Measurements from ENCODE around the gene L1TD1.
"Not testable (repeated sequence)": the region's sequence is repeated elsewhere in the genome, so short reads cannot be mapped to it uniquely, and the experiment has no call there.

Gene L1TD1

GRCh38 chr1:62208087-62208486, 13.4 kb downstream of the L1TD1 start:
- DNase-seq: no peak

- DNase-seq: no peak
Measured at GRCh38 chr1:62208970-62209369, 14.3 kb downstream of the L1TD1 start.

- DNase-seq: no peak
Measured at GRCh38 chr1:62209931-62210595, 15.4 kb downstream of the L1TD1 start.

- no peak for DNase-seq
Measured at GRCh38 chr1:62210960-62211359, 16.3 kb downstream of the L1TD1 start.

- DNase-seq: no peak
Measured at GRCh38 chr1:62212411-62212810, 17.8 kb downstream of the L1TD1 start.

DNA sequence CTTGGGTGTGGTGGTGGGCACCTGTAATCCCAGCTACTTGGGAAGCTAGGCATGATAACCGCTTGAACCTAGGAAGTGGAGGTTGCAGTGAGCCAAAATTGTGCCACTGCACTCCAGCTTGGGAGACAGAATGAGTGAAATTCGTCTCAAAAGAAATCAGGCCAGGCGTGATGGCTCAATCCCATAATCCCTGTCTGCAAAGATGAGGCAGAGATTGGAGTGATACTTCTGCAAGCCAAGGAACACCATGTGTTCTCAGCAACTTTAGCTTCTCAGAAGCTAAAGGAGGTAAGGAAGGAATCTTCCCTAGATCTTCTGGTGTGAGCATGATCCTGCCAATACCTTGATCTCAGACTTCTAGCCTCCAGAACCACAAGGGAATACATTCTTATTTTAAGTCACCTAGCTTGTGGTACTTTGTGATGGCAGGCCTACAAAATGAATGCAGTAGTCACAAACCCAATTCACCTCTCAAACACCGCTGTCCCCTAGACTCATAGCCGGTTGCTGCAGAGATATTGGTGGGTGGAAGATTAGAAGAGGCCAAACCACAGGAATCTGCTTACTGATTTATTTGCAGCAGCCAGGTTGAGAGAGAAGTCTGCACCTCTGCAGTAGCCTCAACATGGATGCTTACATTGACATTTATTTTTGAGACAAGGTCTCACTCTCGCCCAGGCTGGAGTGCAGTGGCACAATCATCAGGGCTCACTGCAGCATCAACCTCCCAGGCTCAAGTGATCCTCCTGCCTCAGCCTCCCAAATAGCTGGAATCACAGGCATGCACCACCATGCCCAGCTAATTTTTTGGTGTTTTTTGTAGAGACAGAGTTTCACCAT, 18.6 kb downstream of the L1TD1 start:
- DNase-seq: no peak

DNA sequence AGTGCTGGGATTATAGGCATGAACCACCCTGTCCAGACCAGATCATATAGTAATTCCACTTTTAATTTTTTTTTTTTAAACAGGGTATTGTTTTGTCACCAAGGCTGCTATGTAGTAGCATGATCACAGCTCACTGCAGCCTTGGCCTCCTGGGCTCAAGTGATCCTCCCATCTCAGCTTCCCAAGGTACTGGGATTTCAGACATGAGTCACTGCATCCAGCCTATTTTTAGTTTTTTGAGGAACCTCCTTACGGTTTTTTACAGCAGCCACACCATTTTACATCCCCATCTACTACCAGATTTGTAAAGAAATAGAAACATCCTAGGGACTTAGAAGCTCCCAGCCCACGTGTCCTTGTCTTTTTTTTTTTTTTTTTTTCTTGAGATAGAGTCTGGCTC, 24.0 kb downstream of the L1TD1 start:
- DNase-seq: no peak

GRCh38 chr1:62220456-62220855, 25.8 kb downstream of the L1TD1 start:
- DNase-seq: not testable (repeated sequence)

GRCh38 chr1:62221171-62221570, 26.5 kb downstream of the L1TD1 start:
- DNase-seq: no peak

DNA sequence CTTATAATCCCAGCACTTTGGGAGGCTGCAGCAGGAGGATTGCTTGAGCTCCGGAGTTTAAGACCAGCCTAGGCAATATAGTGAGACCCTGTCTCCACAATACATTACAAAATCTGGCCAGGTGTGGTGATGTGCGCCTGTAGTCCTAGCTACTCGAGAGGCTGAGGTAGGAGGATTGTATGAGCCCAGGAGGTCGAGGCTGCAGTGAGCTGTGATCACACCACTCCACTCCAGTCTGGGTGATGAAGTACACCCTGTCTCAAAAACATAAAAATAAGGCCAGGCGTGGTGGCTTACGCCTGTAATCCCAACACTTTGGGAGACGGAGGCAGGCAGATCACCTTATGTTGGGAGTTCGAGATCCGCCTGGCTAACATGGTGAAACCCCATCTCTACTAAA, 27.7 kb downstream of the L1TD1 start:
- DNase-seq: no peak

DNA sequence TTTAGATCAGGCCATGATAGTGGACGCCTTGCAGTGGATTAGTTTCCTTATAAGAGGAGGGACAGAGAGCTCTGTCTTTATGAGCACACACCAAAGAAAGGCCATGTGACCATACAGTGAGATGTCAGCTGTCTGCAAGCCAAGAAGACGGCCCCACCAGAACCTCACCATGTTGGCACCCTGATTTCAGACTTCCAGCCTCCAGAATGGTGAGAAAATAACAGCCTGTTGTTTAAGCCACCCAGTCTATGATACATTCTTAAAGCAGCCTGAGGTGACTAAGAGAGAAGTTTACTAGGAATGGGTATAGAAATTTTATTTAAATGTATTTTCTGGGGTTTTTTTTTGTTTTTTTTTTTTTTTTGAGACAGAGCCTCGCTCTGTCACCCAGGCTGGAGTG, 29.5 kb downstream of the L1TD1 start:
- DNase-seq: no peak

DNA sequence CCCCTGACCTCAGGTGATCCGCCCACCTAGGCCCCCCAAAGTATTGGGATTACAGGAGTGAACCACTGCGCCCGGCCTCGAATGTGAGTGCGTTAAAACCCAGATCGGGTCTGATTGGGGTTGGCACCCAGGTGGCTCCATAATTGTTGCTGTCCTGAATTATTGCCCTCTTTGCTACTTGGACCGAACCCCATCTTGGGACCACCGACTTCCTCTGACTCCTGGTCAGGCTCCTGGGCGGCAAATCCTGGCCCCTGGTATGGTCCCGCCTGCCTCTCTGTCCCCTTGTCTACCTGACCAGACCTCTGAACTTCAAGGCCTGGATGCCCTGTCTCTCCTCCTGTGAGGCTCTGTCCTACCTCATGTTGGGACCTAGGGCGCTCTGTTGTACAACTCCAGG, 32.8 kb downstream of the L1TD1 start:
- no peak for DNase-seq

- DNase-seq: no peak
Measured at GRCh38 chr1:62228136-62228882, 33.7 kb downstream of the L1TD1 start.

- no peak for DNase-seq
Measured at GRCh38 chr1:62228883-62229187, 34.2 kb downstream of the L1TD1 start.

GRCh38 chr1:62229468-62229867, 34.8 kb downstream of the L1TD1 start:
- DNase-seq: no peak

GRCh38 chr1:62229932-62230331, 35.3 kb downstream of the L1TD1 start:
- no peak for DNase-seq

GRCh38 chr1:62230718-62231117, 36.1 kb downstream of the L1TD1 start:
- DNase-seq: no peak

GRCh38 chr1:62232871-62233278, 38.2 kb downstream of the L1TD1 start:
- no peak for DNase-seq

DNA sequence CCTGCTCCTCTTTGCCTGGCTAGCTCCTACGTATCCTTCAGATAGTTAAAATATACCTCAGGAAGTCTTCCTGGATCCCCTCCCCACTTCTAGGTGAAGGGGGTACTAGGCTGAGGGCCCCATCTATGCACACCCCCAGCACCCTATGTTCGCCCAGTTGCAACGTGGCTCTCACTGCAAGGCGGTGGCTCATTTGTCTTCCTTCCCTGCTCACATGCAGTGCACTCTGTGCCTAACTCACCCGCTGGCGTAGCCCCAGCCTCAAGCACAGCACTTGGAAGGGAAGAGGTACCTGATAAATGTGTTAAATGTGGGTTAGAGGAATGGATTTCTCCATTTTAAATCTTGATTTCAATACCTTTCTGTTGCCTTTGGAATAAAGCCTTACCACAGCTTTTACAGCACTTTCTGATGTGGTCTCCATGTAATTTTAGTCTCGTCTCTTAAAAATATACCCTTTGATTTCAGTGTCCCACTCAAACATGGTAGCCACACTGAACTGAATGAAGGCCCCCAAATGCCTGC, 39.3 kb downstream of the L1TD1 start:
- no peak for DNase-seq

DNA sequence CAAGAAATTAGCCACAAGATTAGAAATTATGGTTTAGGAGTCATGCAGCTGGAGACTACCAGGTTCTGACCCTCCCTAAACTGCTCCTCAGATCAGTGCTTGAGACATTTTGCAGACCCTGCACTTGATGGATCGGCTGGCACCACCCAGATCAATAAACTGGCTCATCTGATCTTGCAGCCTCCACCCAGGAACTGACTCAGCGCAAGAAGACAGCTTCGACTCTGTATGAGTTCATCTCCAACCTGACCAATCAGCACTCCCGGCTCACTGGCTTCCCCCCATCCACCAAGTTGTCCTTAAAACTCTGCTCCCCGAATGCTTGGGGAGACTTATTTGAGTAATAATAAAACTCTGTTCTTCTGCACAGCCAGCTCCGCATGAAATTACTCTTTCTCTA, 40.0 kb downstream of the L1TD1 start:
- no peak for DNase-seq

DNA sequence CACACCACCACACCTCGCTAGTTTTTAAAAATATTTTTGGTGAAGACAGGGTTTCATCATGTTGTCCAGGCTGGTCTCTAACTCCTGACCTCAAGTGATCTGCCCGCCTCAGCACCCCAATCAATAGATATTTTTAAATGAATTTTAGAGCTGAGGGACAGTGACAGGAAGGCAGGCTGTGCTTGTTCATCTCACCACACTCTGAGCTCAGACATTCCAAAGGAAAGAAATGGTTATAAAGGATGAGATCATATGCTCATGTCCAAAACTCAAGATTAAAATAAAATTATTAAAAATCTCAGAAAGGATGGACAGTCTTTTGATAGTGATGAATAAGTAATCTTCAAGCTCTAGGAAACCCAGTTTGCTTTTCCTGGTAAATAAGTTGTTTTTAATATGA, 40.9 kb downstream of the L1TD1 start:
- no peak for DNase-seq

DNA sequence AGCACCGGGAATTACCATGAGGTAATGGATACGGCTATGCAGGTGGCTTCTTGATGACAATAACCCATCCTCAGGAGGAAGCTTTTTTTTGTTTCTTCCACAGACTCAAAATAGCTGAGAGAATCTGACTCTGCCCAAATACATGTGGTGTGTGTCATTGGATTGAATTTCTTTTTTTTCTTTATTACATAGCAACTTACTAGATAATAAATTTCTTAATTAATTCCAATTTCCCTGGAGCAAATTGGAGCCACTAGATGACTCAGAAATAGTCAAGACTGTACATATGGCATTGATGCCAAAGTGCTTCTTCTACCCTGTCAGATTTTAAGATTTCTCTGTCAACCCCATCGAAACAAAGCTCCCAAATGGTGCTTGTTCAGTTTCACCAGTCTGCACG, 42.7 kb downstream of the L1TD1 start:
- DNase-seq: no peak

GRCh38 chr1:62237950-62238374, 43.3 kb downstream of the L1TD1 start:
- no peak for DNase-seq

GRCh38 chr1:62238507-62238906, 43.9 kb downstream of the L1TD1 start:
- no peak for DNase-seq
